ENCODE data around the gene SPHK1. TPM values are rescaled to one million over a fixed set of nuclear protein-coding genes. Genes with fewer than 3 reads are reported as not detected.

The SPHK1 gene
- total RNA-seq, 1 donor from 2014 or later, result 54.5 TPM

DNA sequence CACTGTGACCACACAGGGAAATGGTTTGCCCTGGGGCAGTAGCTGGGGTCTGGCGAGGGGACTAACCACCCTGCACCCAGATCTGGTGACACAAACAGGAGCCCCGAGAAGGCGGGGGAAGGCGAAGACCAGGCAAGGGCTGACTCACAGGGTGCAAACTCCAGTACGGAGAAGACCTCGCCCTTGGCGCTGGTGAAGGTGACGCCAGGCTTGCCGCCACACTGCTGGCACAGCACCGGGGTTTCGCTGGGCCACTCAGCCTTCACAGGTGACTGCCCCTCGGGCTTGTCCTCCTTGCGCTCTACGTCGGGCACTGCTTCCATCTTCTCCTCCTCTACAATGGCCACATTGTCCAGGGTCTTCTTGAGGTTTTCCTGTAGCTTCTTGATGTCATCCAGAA is 11.6 kb downstream of the SPHK1 start:
- no peak overlapping the region for H3K4me3 ChIP-seq (ENCODE audit: low read depth, low read length)
- DNase-seq (ENCODE audit: low read depth), result no peak
- TF ChIP-seq, protein P1, sequence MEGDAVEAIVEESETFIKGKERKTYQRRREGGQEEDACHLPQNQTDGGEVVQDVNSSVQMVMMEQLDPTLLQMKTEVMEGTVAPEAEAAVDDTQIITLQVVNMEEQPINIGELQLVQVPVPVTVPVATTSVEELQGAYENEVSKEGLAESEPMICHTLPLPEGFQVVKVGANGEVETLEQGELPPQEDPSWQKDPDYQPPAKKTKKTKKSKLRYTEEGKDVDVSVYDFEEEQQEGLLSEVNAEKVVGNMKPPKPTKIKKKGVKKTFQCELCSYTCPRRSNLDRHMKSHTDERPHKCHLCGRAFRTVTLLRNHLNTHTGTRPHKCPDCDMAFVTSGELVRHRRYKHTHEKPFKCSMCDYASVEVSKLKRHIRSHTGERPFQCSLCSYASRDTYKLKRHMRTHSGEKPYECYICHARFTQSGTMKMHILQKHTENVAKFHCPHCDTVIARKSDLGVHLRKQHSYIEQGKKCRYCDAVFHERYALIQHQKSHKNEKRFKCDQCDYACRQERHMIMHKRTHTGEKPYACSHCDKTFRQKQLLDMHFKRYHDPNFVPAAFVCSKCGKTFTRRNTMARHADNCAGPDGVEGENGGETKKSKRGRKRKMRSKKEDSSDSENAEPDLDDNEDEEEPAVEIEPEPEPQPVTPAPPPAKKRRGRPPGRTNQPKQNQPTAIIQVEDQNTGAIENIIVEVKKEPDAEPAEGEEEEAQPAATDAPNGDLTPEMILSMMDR (conservative IDR thresholded peaks at IDR 0.05; ENCODE audit: low read depth, low read length), result no peak

DNA sequence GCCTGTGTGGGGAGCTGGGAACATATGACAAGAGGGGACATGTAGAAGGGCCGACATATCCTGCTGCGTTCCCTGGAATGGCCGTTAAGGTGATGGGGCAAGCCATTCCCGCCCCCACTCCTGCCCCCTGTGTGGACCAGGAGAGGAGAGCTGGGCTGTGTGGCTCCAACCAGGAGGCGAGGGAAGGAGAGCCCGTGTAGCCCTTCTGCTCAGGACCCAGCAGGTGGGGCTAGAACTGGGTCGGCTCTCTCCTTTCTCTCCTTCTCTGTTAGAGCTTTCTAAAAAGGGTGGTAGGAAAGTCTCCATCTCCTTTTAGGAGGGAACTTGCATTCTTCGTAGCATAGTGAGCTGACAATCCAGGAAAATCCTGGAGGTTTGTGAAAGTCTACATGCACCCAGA is 12.8 kb downstream of the SPHK1 start:
- no peak for DNase-seq (ENCODE audit: low read depth)
- H3K4me3 ChIP-seq (ENCODE audit: low read depth, low read length), result no peak overlapping the region
- TF ChIP-seq, protein P1 (conservative IDR thresholded peaks at IDR 0.05; ENCODE audit: low read depth, low read length), result peak; percentile 25

DNA sequence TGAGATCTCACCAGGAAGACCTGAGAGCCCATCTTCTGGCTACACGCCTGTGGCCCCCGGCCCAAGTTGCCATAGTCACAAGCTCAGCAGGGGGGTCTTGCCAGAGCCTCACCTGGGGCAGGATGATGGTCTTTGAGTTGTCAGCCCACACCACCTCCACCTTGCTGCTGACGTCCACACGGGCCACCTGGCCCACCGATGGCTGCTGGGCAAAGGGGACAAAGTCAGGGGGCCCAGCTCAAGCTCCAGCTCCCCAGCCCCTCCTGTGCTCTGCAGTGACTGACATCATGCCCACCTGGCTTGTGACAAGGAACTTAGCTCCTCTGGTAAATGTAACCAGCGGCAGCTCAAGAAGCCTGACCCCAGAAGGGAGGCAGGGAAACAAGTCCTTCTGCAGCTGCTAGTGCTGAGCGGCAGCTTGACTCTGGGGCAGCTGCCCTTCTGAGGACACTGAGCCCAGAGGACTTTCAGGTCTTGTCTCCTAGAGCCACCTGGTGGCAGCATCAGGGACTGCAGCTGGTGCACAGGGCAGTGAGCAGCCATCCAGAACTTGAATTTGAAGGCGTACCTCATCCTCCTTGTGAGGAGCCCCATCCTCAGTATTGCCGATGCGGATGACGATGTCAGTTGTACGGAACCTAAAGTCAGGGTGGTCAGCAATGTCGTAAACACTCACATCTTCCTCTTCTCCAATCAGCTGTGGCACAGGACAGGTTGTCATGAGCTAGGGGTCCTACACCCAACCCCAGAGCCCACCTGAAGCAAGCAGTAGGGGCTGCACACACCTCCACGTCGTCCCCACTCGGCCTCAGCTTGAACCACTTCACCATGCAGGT is 13.5 kb downstream of the SPHK1 start:
- TF ChIP-seq, protein P1 (conservative IDR thresholded peaks at IDR 0.05; ENCODE audit: low read depth, low read length), result peak; percentile 91
- DNase-seq (ENCODE audit: low read depth), result no peak
- no peak overlapping the region for H3K4me3 ChIP-seq (ENCODE audit: low read depth, low read length)

DNA sequence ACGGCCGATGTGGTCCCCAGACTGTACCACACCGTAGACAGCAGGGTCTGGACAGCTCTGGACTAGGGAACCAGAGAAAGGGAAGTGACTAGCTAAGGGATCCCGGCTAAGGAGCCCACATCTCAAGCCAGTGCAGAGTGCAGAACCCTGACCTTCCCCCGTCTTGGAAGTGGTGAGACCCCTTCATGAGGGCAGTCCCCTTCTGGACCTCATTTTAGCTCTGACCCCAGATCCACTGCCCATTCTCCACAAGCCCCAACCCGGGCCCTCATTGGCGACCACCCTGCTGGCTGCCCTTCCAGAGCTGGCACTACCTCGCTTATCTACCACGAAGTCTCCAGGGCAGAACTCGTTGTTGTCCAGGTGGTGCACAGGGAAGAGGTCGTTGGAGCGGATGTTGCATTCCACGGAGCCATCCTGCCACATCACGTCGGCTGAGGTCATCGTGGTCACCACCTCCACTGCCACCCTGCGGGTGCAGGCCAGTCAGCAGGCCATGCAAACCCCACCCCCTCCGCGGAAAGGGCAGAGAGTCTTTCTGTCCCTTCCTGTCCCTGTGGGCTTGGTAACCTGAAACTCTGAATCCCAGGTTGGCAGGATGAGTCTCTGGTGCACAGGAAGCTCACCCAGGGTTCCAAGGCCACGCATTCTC is 14.2 kb downstream of the SPHK1 start:
- H3K4me3 ChIP-seq (ENCODE audit: low read depth, low read length), result no peak overlapping the region
- no peak for DNase-seq (ENCODE audit: low read depth)
- TF ChIP-seq, protein P1 (conservative IDR thresholded peaks at IDR 0.05; ENCODE audit: low read depth, low read length), result no peak

DNA sequence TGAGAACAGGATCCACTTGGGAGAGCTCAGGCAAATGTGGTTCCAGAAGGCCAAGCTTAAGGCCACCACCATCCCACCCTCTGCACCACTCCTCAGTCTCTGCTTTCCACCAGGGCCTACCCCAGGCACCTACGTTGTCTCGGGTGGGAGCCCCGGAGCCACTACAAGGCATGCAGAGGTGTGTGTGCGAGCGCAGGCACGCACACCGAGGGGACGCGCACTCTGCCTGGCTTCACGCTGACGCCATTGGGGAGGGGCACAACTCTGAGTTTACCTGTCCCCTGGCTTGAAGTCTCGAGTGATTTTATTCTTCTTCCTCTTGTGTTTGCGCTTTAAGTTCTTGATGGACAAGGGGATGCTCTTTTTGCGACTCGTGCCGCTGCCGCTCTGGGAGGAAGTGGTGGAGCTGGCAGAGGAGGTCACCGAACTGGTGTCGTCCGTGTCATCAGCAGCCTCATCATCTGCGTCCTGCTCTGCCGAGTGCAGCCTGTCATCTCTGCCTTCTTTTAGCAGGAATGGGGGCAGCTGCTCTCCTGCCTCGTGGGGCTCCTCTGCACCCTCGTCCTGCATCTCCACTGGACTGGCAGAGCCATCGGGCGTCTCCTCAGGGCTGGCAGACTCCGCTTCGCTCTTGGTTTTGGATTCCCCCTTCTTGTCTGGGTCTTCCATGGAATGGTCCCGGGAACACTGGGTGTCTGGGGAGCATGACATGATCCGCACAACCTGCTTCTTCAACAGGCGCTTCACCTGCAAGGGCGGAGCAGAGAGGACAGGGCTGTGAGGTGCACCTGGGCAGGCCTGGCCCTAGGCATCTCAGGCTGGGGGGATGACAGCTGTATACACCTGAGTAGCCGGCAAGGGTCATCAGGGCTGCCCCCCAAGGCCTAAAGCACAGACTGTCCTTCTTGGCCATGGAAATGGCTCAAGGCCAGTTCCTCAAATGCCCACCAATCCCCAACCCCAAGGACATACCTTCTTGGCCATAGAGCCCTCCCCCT is 15.1 kb downstream of the SPHK1 start:
- TF ChIP-seq, protein P1 (conservative IDR thresholded peaks at IDR 0.05; ENCODE audit: low read depth, low read length), result no peak
- DNase-seq (ENCODE audit: low read depth), result no peak
- no peak overlapping the region for H3K4me3 ChIP-seq (ENCODE audit: low read depth, low read length)

DNA sequence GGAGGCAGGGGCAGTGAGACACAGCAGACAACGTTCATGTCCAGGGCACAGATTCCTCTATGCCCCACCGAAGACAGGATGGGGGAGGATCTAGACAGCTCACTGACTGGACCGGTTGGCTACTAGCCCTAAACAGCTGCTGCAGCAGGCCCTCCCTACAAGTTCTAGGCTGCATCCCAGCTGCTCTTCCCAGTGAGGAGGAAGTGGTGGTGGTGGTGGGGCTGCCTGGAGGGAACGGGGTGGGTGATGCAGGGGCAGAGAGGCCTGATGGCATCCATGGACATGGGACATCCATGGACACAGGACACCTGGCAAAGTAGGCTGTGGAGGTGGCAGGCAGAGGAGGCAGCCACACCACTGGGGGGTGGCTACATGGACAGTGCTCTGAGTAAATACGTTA is 18.3 kb downstream of the SPHK1 start:
- no peak overlapping the region for H3K4me3 ChIP-seq (ENCODE audit: low read depth, low read length)
- no peak for DNase-seq (ENCODE audit: low read depth)
- TF ChIP-seq, protein P1 (conservative IDR thresholded peaks at IDR 0.05; ENCODE audit: low read depth, low read length), result no peak

Data from epithelial cell of proximal tubule (primary cell).